ENCODE measurements around the gene KRTAP5-1. TPM values are rescaled to one million over a fixed set of nuclear protein-coding genes. Genes with fewer than 3 reads are reported as not detected.
A peak's percentile ranks its signal among the peaks of the same experiment; 100 is the strongest.
"Not testable (repeated sequence)": the region's sequence is repeated elsewhere in the genome, so short reads cannot be mapped to it uniquely, and the experiment has no call there.

KRTAP5-1 gene
- total RNA-seq, 1 experiment from 2014 or later = not detected

DNA sequence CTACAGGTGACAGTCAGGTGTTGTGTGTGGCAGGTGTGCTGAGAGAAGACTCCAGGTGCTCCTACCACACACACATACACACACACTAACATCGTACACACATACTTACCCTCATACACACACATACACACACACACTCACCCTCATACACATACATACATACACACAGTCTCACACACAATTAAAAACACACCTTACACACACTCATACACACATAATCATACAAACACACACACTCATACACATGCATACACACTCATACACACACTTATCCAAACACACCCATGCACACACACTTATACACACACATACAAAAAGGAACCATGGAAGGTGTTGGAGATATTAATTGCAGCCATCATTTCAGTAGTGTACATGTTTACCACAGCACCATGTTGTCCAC is 18.5 kb upstream of the KRTAP5-1 start:
- no peak for DNase-seq (ENCODE audit: low read depth)

DNA sequence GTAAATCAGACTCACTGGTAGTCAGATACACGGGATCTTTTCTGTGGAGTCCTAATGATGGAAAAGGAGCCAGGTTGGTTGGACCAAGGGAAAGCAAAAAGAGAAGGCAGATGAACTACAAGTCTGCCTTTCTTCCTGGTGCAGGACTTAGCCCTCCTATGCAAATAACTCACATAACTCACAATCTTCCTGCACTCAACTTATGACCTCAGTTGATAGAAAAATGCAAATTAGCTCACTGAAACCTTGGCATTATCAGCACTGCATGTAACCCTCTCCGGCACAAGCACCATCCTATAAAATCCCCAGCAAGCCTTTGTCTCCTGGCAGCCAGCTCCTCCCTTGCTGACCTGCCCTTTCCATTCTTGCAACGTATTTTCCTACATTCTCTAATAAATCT is 16.6 kb upstream of the KRTAP5-1 start:
- DNase-seq (ENCODE audit: low read depth) = not testable (repeated sequence)

DNA sequence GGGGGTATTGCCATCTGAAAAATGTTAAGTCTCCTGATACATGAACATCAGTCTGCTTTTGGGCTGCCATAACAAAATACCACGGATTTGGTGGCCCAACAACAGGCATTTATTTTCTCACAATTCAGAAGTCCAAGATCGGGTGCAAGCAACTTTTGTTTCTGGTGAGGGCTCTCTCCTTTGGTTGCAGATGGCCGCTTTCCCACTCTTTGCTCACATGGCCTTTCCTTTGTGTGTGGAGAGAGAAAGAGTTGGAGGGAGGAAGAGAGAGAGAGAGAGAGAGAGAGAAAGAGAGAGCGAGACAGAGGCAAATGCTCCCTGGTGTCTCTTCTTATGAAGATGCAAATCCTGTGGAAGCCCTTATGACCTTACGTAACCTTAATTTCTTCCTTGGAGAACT is 15.5 kb upstream of the KRTAP5-1 start:
- DNase-seq (ENCODE audit: low read depth) = no peak

DNA sequence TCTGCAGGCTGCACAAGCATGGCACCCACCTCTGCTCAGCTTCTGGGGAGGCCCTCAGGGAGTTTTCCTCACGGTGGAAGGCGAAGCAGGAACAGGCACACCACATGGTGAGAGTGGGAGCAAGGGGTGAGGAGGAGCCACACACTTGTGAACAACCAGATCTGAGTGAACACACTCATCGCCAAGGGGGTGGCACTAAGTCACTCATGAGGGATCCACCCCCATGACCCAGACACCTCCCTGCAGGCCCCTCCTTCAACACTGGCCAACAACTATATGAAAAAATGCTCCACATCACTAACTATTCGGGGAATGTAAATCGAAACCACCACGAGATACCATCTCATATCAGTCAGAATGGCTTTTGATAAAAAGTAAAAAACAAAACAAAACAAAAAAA is 13.7 kb upstream of the KRTAP5-1 start:
- DNase-seq (ENCODE audit: low read depth) = no peak

DNA sequence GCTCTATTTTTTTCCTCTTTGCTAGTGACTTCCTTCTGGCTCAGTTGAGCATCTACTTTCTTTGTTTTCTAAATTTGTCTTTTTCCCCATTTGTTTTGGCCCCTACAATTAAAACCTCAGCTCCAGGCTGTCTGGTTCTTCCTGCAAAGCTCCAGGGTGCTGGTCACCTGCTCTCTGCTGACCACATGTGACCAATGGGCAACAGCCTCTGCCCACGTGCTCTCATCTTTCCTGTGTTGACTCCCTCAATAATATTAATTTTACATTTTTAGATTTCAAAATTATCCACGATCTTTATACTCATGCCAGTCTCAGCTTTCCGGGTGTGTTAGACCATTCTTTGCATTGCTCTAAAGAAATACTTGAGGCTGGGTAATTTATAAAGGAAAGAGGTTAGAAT is 13.3 kb upstream of the KRTAP5-1 start:
- not testable (repeated sequence) for DNase-seq (ENCODE audit: low read depth)

DNA sequence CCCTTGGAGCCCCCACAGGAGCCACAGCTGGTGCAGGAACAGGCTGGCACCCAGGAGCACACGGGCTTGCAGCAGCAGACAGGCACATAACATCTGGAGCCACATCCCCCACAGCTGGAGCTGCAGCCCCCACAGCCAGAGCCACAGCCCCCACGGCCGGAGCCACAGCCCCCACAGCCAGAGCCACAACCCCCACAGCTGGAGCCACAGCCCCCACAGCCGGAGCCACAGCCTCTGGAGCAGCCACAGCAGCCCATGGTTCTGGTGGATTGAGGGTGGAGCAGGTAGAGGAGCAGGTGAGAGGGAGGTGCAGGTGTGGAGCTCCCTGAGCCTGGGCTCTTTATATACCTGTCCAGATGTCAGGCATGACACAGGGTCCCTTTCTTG is 12.9 kb upstream of the KRTAP5-1 start, which contains the start of gene KRTAP5-2:
Gene KRTAP5-2 (minus strand): TSS at position 301 of the 387 bp plus-strand sequence. CDS start 44 bp downstream, at position 257.
- no peak for DNase-seq (ENCODE audit: low read depth)

DNA sequence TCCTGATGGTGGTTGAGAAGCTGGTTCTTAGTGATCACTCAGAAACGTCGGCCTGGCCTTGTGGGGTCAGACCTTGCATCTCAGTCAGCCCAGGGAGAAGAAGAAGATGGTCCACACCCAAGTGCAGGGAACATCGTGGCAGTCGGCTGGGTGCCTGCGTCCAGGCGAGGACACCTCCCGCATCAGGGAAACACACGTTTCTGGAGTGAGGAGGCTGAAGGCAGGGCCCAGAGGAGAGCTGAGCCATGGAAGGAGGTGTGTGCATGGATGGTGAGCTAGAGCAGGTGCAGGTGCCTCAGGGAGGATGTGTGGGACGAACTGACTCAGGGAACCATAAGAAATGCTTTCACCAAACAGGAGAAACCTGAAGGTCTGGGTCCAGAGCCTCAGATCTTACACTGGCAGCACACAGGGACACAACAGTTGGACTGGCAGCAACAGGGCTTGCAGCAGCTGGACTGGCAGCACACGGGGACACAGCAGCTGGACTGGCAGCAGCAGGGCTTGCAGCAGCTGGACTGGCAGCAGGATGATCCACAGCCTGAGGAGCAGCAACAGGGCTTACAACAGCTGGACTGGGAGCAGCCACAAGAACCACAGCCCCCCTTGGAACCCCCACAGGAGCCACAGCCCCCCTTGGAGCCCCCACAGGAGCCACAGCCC is 12.4 kb upstream of the KRTAP5-1 start:
- no peak for DNase-seq (ENCODE audit: low read depth)

DNA sequence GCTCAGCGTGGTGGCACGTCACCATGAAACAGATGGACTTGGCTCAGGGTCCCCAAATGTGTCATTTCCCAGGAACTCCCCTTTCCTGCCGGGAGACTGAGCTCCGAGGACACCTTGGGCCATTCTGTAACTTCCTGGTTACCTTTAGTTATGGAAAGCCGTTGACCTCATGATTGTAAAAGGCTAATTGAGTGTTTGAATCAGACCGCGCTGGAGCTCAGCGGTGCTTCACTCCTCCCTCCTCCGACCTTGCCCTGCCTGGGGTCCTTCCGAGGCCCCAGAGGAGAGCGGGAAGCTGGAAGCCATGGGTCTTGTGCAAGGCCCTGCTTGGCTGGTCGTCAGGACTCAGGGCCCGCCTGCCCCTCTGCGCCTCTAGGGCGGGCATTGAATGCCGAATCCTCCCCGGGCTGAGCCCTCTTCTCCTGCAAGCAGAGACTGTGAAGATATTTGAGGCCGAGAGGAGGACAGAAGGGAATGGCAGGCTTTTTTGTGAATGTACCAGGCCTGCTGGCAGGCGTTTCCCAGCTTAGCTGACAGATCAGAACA is 11.6 kb upstream of the KRTAP5-1 start:
- DNase-seq (ENCODE audit: low read depth) = not testable (repeated sequence)

DNA sequence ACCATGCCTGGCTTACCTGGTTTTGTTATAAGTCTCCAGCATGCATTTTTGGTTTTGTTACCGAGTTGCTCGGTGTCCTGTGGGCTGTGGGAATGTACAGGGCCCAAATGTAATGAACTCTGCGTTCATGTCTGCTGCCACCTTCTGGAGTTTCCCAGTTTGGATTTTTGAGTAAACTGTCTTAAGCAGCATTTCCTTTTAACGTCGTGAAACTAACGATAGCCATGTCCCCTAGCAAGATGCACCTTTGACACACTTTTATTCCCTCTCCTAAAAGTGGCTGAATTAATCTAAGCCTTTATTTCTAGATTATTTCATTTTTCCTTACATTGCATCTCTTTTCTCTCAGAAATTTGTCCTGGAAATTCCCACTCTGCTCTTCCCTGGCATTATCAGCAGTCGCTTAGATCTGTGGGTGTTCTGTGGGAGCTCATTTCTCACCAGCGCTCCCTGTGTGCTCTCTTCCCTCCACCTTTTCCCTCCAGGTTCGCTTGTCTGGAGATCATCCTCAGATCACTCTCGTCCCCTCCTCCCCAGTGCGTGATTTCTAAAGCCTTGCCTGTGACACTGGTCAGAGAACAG is 11.0 kb upstream of the KRTAP5-1 start:
- DNase-seq (ENCODE audit: low read depth) = not testable (repeated sequence)

DNA sequence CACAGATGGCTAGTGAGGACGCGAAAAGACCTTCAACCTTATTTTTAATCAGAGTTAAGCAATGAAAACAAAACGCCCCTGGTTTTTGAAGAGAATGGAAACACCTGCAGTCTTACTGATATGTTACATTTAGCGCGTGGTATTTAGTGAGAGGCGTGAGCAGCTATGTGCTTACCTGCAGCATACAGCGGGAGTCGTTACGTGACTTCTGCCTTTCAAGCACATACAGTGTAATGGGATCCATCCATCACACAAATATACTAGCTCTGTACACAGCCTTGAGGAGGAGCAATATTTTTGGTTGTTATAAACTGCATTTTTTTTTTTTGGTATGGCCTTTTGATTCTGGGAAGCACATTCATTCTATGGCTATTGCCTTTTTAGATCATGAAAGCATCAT is 7.5 kb upstream of the KRTAP5-1 start:
- no peak for DNase-seq (ENCODE audit: low read depth)

DNA sequence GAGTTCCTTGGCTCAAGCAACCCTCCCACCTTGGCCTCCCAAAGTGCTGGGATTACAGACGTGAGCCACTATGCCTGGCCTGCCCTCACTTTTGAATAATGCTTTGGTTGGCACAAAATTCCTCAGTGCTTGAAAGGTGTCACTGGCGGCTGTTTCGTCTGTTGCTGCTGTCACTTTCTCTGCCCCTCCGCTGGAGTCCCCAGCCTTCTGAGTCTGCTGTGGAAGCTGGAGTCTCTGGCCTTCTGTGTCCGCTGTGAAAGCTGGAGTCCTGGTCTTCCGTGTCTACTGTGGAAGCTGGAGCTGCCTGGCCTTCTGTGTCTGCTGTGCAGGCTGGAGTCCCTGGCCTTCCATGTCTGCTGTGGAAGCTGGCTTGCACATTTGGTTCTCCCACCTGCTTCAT is 4.9 kb upstream of the KRTAP5-1 start:
- no peak for DNase-seq (ENCODE audit: low read depth)

DNA sequence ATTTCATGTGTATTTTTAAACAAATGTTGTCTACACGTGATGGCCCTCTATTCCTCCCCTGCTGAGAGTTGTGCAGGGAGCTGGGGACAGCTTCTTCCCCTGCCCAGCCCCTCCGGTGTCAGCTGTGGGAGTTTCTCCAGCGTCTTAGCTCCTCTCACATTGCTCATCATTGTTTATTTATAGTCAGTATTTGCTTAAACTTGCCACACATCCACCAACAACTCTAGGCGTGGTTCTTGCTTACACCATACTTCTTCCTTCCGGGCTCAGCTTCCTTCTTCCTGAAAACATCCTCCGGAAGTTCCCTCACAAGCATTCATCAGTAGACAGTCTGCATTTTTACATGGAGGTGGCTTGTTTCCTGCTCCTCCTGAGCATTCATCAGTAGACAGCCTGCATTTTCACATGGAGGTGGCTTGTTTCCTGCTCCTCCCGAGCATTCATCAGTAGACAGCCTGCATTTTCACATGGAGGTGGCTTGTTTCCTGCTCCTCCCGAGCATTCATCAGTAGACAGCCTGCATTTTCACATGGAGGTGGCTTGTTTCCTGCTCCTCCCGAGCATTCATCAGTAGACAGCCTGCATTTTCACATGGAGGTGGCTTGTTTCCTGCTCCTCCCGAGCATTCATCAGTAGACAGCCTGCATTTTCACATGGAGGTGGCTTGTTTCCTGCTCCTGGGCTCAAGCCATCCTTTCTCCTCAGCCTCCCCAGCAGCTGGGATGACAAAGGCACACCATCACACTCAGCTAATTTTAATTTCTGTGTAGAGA is 4.3 kb upstream of the KRTAP5-1 start:
- not testable (repeated sequence) for DNase-seq (ENCODE audit: low read depth)

DNA sequence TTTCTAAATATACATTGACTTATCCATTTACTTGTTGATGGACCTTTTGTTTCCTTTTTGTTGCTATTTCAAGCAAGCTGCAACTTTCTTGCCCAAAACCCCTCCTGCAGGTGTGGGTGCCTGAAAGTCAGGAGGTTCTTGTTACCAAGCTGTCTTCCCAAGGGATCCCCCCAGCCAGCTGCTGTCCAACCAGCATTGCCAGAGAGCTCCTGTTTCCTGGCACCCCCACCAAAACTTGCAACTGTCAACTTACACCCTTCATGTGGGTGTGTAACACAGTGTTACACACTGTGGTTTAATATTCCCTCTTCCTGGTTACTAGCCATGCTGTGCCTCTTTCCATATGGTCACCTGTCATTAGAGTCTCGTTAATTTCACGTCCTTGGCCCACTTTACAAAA is 1.6 kb upstream of the KRTAP5-1 start:
- DNase-seq (ENCODE audit: low read depth) = no peak

DNA sequence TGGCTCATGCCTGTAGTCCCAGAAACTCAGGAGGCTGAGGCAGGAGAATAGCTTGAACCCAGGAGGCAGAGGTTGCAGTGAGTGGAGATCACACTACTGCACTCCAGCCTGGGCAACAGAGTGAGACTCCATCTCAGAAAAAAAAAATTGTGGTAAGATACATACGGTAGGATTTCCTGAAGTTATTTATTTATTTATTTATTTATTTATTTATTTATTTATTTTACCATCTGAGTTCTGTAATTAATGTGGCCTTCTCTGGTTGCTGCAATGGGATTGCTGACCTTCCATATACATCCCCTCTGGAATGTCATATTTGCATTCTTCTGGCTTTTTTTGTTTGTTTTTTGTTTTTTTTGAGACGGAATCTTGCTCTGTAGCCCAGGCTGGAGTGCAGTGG is 2.2 kb downstream of the KRTAP5-1 start:
- not testable (repeated sequence) for DNase-seq (ENCODE audit: low read depth)

DNA sequence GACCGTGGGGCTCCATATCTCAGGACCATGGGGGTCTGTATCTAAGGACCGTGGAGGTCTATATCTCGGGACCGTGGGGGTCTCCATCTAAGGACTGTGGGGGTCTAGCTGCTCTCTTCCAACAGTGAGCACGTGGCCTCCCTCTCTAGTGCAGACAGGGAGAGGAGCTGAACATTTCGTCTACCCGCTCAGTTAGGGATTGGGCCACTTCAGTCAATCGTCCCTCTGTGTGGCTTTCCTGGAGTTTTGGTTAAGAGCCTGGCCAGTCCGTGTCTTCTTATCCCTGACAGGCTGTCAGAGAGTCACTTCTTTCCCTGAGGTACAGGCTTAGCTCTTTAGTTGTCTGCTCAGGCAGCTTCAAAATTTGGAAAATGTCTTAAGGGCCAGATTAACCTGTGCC is 3.1 kb downstream of the KRTAP5-1 start:
- no peak for DNase-seq (ENCODE audit: low read depth)

DNA sequence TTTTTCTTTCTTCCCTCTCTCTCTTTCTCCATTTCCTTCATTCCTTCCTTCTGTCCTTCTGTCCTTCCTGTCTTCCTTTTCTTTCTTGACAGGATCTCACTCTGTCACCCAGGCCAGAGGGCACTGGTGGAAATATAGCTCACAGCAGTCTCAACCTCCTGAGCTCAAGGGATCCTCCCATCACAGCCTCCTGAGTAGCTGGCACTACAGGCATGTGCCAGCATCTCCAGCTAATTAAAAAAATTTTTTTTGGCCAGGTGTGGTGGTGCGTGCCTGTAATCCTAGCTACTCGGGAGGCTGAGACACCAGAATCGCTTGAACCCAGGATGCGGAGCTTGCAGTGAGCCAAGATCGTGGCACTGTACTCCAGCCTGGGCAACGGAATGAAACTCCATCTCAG is 8.3 kb downstream of the KRTAP5-1 start:
- DNase-seq (ENCODE audit: low read depth) = no peak

DNA sequence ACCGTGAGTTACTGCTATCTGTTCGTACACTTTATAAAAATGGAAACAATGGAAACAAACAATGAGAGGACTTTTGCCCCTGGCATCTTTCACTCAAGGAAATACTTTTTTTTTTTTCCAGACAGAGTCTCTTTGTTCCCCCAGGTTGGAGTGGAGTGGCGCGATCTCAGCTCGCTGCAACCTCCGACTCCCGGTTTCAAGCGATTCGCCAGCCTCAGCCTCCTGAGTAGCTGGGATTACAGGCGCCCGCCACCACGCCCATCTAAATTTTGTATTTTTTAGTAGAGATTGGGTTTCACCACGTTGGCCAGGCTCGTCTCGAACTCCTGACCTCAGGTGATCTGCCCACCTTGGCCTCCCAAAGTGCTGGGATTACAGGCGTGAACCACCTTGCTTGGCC is 9.3 kb downstream of the KRTAP5-1 start:
- not testable (repeated sequence) for DNase-seq (ENCODE audit: low read depth)

DNA sequence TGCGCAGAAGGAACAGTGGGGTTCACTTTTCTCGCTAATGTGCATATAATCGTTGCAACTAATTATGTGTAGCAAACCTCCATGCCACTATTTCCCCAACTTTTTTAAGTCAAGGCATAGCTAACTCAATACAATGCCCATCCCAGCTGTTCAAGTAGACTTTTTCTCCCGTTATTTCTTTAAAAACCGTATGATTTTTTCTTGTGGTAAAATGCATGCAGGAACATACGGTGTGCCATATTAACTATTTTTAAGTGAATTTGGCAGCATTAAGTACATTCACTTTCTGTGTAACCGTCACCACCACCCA is 10.2 kb downstream of the KRTAP5-1 start:
- no peak for DNase-seq (ENCODE audit: low read depth)

DNA sequence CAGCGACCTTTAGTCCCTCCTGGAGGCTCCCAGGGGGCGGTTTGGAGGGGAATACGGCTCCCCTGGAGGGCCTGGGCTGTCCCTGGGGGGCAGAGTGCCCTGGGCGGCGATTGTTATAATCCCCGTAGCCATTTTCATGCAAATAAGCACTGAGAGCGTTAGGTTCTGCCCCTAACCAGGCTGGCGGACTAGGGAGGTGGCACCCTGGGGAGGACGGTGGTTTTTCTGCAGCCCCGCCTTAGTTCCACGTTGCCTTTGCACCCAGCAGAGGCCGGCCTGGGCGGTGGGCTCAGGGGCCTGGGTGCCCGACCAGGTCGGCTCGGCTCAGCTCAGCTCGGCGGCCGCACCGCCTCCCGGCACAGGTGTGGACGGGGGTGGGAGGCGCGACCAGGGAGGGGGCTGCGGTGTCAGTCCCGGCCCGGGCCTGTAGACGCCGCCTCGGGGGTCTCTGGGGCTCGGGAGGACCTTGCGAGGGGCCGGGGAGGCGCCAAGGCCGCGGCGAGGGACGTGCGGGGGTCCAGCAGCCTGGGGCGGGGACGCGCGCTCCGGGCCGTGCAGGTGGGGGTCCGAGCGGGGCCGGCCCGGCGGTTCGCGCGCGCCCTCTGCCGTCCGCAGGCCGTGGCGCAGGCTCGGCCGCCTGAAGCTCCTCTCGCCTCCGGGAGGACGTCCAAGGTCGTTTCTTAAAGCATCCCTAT is 10.7 kb downstream of the KRTAP5-1 start:
- peak; percentile 23 for DNase-seq (ENCODE audit: low read depth)

DNA sequence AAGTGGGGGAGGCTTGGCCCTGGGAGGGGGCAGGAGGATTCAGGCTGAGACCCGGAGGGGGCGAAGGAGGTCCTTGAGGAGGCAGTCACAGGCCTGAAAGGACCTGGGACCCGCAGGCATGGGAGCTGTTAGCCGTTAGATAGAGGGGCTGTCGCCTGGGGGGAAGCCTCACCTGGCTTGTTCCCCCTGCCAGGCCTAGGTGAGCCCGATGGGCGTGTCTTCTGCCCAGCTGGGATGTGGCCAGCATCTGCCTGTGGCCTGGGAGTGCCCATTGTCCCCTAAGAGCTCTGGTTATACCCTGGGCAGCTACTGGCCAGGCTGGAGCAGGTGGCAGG is 11.2 kb downstream of the KRTAP5-1 start:
- DNase-seq (ENCODE audit: low read depth) = no peak

DNA sequence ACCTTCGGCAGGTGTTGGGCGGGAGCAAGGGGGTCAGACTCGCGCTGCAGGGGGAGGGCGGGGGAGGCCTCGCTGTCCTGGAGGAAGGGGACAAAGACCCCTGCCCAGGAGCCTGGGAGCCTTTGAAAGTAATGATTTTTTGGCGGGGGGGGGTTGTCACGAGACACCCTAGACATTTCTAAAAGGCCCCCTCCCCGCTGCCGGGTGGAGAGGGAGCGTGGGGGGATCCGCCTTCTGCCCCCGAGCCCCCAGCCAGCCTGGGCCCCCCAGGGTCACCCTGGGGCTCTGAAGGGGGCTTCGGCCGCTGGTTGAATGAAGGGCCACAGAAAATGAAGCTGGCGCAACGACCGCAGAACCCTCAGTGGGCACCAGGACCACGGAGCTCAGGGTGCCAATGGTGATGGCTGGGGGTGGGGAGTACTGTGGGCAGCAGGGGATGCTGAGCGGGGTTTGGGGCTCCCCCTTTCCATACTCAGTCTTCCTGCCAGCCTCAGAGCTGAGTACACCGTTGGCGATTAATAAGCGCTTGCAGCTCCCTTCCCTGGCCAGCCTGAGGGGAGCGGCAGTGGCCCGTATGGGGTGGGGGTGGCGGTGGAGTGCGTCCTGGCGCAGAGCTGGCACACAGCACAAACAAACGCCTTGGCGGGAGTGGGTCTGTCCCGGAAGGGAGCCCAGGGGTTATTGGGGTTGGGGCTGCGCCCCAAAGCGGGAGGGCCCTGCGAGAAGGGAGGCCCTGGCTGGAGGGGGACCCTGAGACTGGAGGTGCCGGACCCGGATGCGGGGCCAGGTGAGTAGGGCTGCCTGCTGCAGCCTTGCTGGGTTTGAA is 11.8 kb downstream of the KRTAP5-1 start:
- no peak for DNase-seq (ENCODE audit: low read depth)

Measured in HT1080 (cell line).